Adipocyte (in vitro differentiated cells): ENCODE data around the gene RPS6KA2.

Source experiments
- DNase-seq: peaks from one replicate; pipeline ENCODE4 v3.0.0-alpha.2; 2015; ENCODE audit warnings: low read depth
- H3K27me3 ChIP-seq: replicated peaks from 2 replicates; pipeline ENCODE4 v1.7.0; 2013; ENCODE audit warnings: mild to moderate bottlenecking, low read length, moderate library complexity; ENCODE audit not compliant: control insufficient read depth, insufficient read depth
- H3K36me3 ChIP-seq: 2 replicates; pipeline ENCODE4 v1.7.0; 2013; ENCODE audit warnings: low read length, mild to moderate bottlenecking, moderate library complexity; ENCODE audit not compliant: control insufficient read depth, insufficient read depth, severe bottlenecking
- H3K4me1 ChIP-seq: 2 replicates; pipeline ENCODE4 v1.7.0; 2013; ENCODE audit warnings: mild to moderate bottlenecking, low read length, moderate library complexity; ENCODE audit not compliant: control insufficient read depth, insufficient read depth
- H3K4me3 ChIP-seq: 2 replicates; pipeline ENCODE4 v1.7.0; 2013; ENCODE audit warnings: mild to moderate bottlenecking, low read length, moderate library complexity
- H3K9ac ChIP-seq: 2 replicates; pipeline ENCODE4 v1.7.0; 2013; ENCODE audit warnings: mild to moderate bottlenecking, low read length, moderate library complexity
- H3K9me3 ChIP-seq: 2 replicates; pipeline ENCODE4 v1.7.0; 2013; ENCODE audit warnings: mild to moderate bottlenecking, low read length, moderate library complexity; ENCODE audit not compliant: control insufficient read depth

RPS6KA2 gene

GRCh38 chr6:166553563-166554271, 73.3 kb downstream of the RPS6KA2 start:
- H3K9ac ChIP-seq, result peak overlapping the region; percentile 14
- peak overlapping the region; percentile 49 for H3K4me3 ChIP-seq
- DNase-seq, result peak; percentile 72
- H3K4me1 ChIP-seq, result peaks cover 20% of the 10 kb centered on the region
- no peaks in the 10 kb centered on the region for H3K27me3 ChIP-seq
- peaks cover 4% of the 10 kb centered on the region for H3K9me3 ChIP-seq
- H3K36me3 ChIP-seq, result peaks cover 5% of the 10 kb centered on the region

GRCh38 chr6:166552600-166552999, 74.5 kb downstream of the RPS6KA2 start:
- no peak for DNase-seq
- no peak overlapping the region for H3K4me3 ChIP-seq
- no peaks in the 10 kb centered on the region for H3K27me3 ChIP-seq
- no peak overlapping the region for H3K9ac ChIP-seq
- peaks cover 5% of the 10 kb centered on the region for H3K9me3 ChIP-seq
- H3K4me1 ChIP-seq, result peaks cover 20% of the 10 kb centered on the region
- peaks cover 5% of the 10 kb centered on the region for H3K36me3 ChIP-seq

GRCh38 chr6:166551754-166552495, 75.1 kb downstream of the RPS6KA2 start:
- Histone ChIP-seq H3K4me3 (no peak overlapping the region), H3K27me3 (no peaks in the 10 kb centered on the region), H3K9ac (no peak overlapping the region), H3K9me3 (peaks cover 5% of the 10 kb centered on the region), H3K36me3 (peaks cover 5% of the 10 kb centered on the region), H3K4me1 (peaks cover 20% of the 10 kb centered on the region)
- DNase-seq, result no peak

- no peak overlapping the region for H3K4me3 ChIP-seq
- H3K4me1 ChIP-seq, result no peaks in the 10 kb centered on the region
- H3K9ac ChIP-seq, result no peak overlapping the region
- DNase-seq, result no peak
- H3K9me3 ChIP-seq, result peaks cover 5% of the 10 kb centered on the region
- no peaks in the 10 kb centered on the region for H3K27me3 ChIP-seq
- H3K36me3 ChIP-seq, result peaks cover 19% of the 10 kb centered on the region
Observed at GRCh38 chr6:166546653-166547052, 80.4 kb downstream of the RPS6KA2 start.

GRCh38 chr6:166545156-166546034, 81.7 kb downstream of the RPS6KA2 start:
- Histone ChIP-seq H3K27me3 (no peaks in the 10 kb centered on the region), H3K9me3 (peaks cover 5% of the 10 kb centered on the region), H3K4me3 (no peak overlapping the region), H3K4me1 (no peaks in the 10 kb centered on the region), H3K9ac (no peak overlapping the region), H3K36me3 (peaks cover 19% of the 10 kb centered on the region)
- no peak for DNase-seq

- Histone ChIP-seq H3K36me3 (peaks cover 15% of the 10 kb centered on the region), H3K4me3 (no peak overlapping the region), H3K4me1 (no peaks in the 10 kb centered on the region), H3K27me3 (no peaks in the 10 kb centered on the region), H3K9me3 (peaks cover 5% of the 10 kb centered on the region), H3K9ac (no peak overlapping the region)
- no peak for DNase-seq
Observed at GRCh38 chr6:166544296-166544605, 82.8 kb downstream of the RPS6KA2 start.

GRCh38 chr6:166543603-166544295, 83.3 kb downstream of the RPS6KA2 start:
- no peaks in the 10 kb centered on the region for H3K27me3 ChIP-seq
- peaks cover under 1% of the 10 kb centered on the region for H3K9me3 ChIP-seq
- no peak for DNase-seq
- peaks cover 14% of the 10 kb centered on the region for H3K36me3 ChIP-seq
- H3K4me1 ChIP-seq, result no peaks in the 10 kb centered on the region
- H3K4me3 ChIP-seq, result no peak overlapping the region
- H3K9ac ChIP-seq, result no peak overlapping the region

- Histone ChIP-seq H3K9ac (no peak overlapping the region), H3K4me3 (no peak overlapping the region), H3K27me3 (no peaks in the 10 kb centered on the region), H3K4me1 (no peaks in the 10 kb centered on the region), H3K9me3 (no peaks in the 10 kb centered on the region), H3K36me3 (peaks cover 23% of the 10 kb centered on the region)
- DNase-seq, result no peak
Observed at GRCh38 chr6:166542580-166542912, 84.5 kb downstream of the RPS6KA2 start.

GRCh38 chr6:166541876-166542579, 85.0 kb downstream of the RPS6KA2 start:
- no peaks in the 10 kb centered on the region for H3K27me3 ChIP-seq
- H3K4me1 ChIP-seq, result no peaks in the 10 kb centered on the region
- no peak overlapping the region for H3K4me3 ChIP-seq
- H3K9ac ChIP-seq, result no peak overlapping the region
- no peak for DNase-seq
- H3K9me3 ChIP-seq, result no peaks in the 10 kb centered on the region
- peaks cover 28% of the 10 kb centered on the region for H3K36me3 ChIP-seq

- no peak overlapping the region for H3K9ac ChIP-seq
- no peak overlapping the region for H3K4me3 ChIP-seq
- H3K36me3 ChIP-seq, result peaks cover 29% of the 10 kb centered on the region
- no peaks in the 10 kb centered on the region for H3K9me3 ChIP-seq
- no peaks in the 10 kb centered on the region for H3K27me3 ChIP-seq
- no peak for DNase-seq
- no peaks in the 10 kb centered on the region for H3K4me1 ChIP-seq
Observed at GRCh38 chr6:166541366-166541765, 85.7 kb downstream of the RPS6KA2 start.
